GM23338 (cell line): ENCODE results near the gene DRD2. TPM values are rescaled to one million over a fixed set of nuclear protein-coding genes. Genes with fewer than 3 reads are reported as not detected.

Experiments
- ATAC-seq: fragments of 200-7000 bp; cut with Tn5 transposase; 3 replicates; pipeline ENCODE4 v1.9.1; 2020
- DNase-seq: peaks from one replicate; pipeline ENCODE4 v3.0.0-alpha.2; 2015; ENCODE audit warnings: low spot score
- H2AFZ ChIP-seq: fragments of 200-600 bp; sonication (generic); 2 replicates; pipeline ENCODE4 v1.8.0; 2016; ENCODE audit warnings: antibody characterized with exemption, mild to moderate bottlenecking, moderate library complexity
- H3F3A ChIP-seq: fragments of 200-600 bp; sonication (generic); replicated peaks from 2 replicates; pipeline ENCODE4 v1.8.0; 2017; ENCODE audit warnings: antibody characterized with exemption, mixed run types, low read depth
- H3K27ac ChIP-seq: fragments of 200-600 bp; sonication (generic); 2 replicates; pipeline ENCODE4 v1.6.1; 2016; ENCODE audit warnings: low read depth
- H3K27me3 ChIP-seq: fragments of 200-600 bp; sonication (generic); 2 replicates; pipeline ENCODE4 v1.8.0; 2016; ENCODE audit warnings: mild to moderate bottlenecking, mixed run types, moderate library complexity; ENCODE audit not compliant: insufficient read depth
- H3K36me3 ChIP-seq: fragments of 200-600 bp; sonication (generic); 2 replicates; pipeline ENCODE4 v1.8.0; 2016; ENCODE audit warnings: mild to moderate bottlenecking; ENCODE audit not compliant: insufficient read depth
- H3K4me1 ChIP-seq: fragments of 200-600 bp; sonication (generic); 2 replicates; pipeline ENCODE4 v1.8.0; 2016; ENCODE audit warnings: mild to moderate bottlenecking, moderate library complexity; ENCODE audit not compliant: insufficient read depth
- H3K4me2 ChIP-seq: fragments of 200-600 bp; sonication (generic); 2 replicates; pipeline ENCODE4 v1.7.1; 2017; ENCODE audit warnings: mixed run types
- H3K4me3 ChIP-seq: fragments of 200-600 bp; sonication (generic); 2 replicates; pipeline ENCODE4 v1.6.1; 2016; ENCODE audit warnings: mixed run types
- H3K79me2 ChIP-seq: fragments of 200-600 bp; sonication (generic); replicated peaks from 2 replicates; pipeline ENCODE4 v1.8.0; 2017; ENCODE audit warnings: mild to moderate bottlenecking; ENCODE audit not compliant: insufficient read depth
- H3K9me2 ChIP-seq: fragments of 200-600 bp; sonication (generic); 2 replicates; pipeline ENCODE4 v1.8.0; 2017; ENCODE audit not compliant: insufficient read depth
- H4K20me1 ChIP-seq: fragments of 200-600 bp; sonication (generic); replicated peaks from 2 replicates; pipeline ENCODE4 v1.8.0; 2017; ENCODE audit warnings: mild to moderate bottlenecking; ENCODE audit not compliant: insufficient read depth
- H3K27ac Mint-ChIP-seq: 2 replicates; pipeline ENCODE4 v1.8.0; 2020; ENCODE audit warnings: inconsistent platforms, mild to moderate bottlenecking, moderate library complexity, mixed read lengths
- H3K27me3 Mint-ChIP-seq: 3 replicates; pipeline ENCODE4 v1.8.0; 2022; ENCODE audit warnings: low read depth, mild to moderate bottlenecking, moderate library complexity, mixed read lengths, inconsistent platforms; ENCODE audit not compliant: insufficient read depth, poor library complexity
- H3K36me3 Mint-ChIP-seq: 3 replicates; pipeline ENCODE4 v1.8.0; 2021; ENCODE audit warnings: low read depth, mild to moderate bottlenecking, inconsistent platforms, moderate library complexity, mixed read lengths
- H3K4me1 Mint-ChIP-seq: 3 replicates; pipeline ENCODE4 v1.8.0; 2020; ENCODE audit warnings: mild to moderate bottlenecking, inconsistent platforms, mixed read lengths
- H3K4me3 Mint-ChIP-seq: 3 replicates; pipeline ENCODE4 v1.8.0; 2021; ENCODE audit warnings: moderate library complexity, mild to moderate bottlenecking, inconsistent platforms, mixed read lengths
- H3K9me3 Mint-ChIP-seq: 3 replicates; pipeline ENCODE4 v1.8.0; 2020; ENCODE audit warnings: moderate library complexity, mild to moderate bottlenecking, inconsistent platforms, mixed read lengths
- CREB1 ChIP-seq: fragments of 250-450 bp; sonication (Bioruptor Pico); IDR thresholded peaks from 2 replicates; pipeline ENCODE4 v1.5.0; 2020; ENCODE audit warnings: low read depth, mild to moderate bottlenecking, moderate library complexity
- EZH2 ChIP-seq: fragments of 200-600 bp; sonication (generic); IDR thresholded peaks from one replicate; pipeline ENCODE4 v1.8.0; 2017; ENCODE audit warnings: antibody characterized with exemption, mild to moderate bottlenecking, low read depth; ENCODE audit not compliant: unreplicated experiment
- EZH2phosphoT487 ChIP-seq: fragments of 200-600 bp; sonication (generic); IDR thresholded peaks from one replicate; pipeline ENCODE4 v1.8.1; 2018; ENCODE audit warnings: antibody characterized with exemption; ENCODE audit not compliant: unreplicated experiment
- JUNB ChIP-seq: IDR thresholded peaks from one replicate; pipeline ENCODE4 v1.6.1; 2016; ENCODE audit warnings: antibody characterized with exemption; ENCODE audit not compliant: unreplicated experiment
- POLR2AphosphoS5 ChIP-seq: IDR thresholded peaks from 2 replicates; pipeline ENCODE4 v1.6.1; 2016; ENCODE audit warnings: antibody characterized with exemption, low read depth
- STAT1 ChIP-seq: IDR thresholded peaks from one replicate; pipeline ENCODE4 v1.6.1; 2016; ENCODE audit warnings: antibody characterized with exemption; ENCODE audit not compliant: unreplicated experiment
- ZNF114 ChIP-seq: fragments of 250-450 bp; sonication (Bioruptor Pico); IDR thresholded peaks from 2 replicates; pipeline ENCODE4 v1.5.0; 2020; ENCODE audit warnings: mild to moderate bottlenecking, moderate library complexity
- ZNF331 ChIP-seq: fragments of 250-450 bp; sonication (Bioruptor Pico); IDR thresholded peaks from 2 replicates; pipeline ENCODE4 v1.5.0; 2020; ENCODE audit warnings: low read depth, mild to moderate bottlenecking, moderate library complexity
- polyA plus RNA-seq: library from polyadenylated mRNA; unstranded; fragments of >200 nt; fragmentation: Nextera tagmentation; extraction: Ambion mirVana; gene quantifications from 2 replicates; pipeline ENCODE4 v1.2.1, GENCODE V29; 2016
- total RNA-seq: library from RNA; depleted of rRNA; stranded (reverse); fragments of >200 nt; shearing (Covaris generic); gene quantifications from 2 replicates; pipeline ENCODE4 v1.2.3, GENCODE V29; 2014
- TF ChIP-seq, protein P1 (sequence below): IDR thresholded peaks from 2 replicates; pipeline ENCODE4 v1.6.1; 2016; ENCODE audit warnings: antibody characterized with exemption
- TF ChIP-seq, protein P2 (sequence below): fragments of 250-450 bp; sonication (Bioruptor Pico); IDR thresholded peaks from 2 replicates; pipeline ENCODE4 v1.5.0; 2020; ENCODE audit warnings: mild to moderate bottlenecking, moderate library complexity
- TF ChIP-seq, protein P3 (sequence below), 2 experiments: fragments of 200-600 bp in 1 of 2; sonication (generic) in 1 of 2; conservative IDR thresholded peaks; 2 replicates each; pipeline versions ENCODE4 v1.5.1 to v1.6.1; 2016 to 2017; ENCODE audit warnings: antibody characterized with exemption in 2 of 2, low read depth in 2 of 2, mild to moderate bottlenecking in 2 of 2, moderate library complexity in 1 of 2
- TF ChIP-seq, protein P4 (sequence below): IDR thresholded peaks from one replicate; pipeline ENCODE4 v1.6.1; 2018; ENCODE audit warnings: antibody characterized with exemption; ENCODE audit not compliant: unreplicated experiment

Gene DRD2
- total and polyA plus RNA-seq, 2 experiments from 2014 or later = 0.21 to 0.66 TPM

DNA sequence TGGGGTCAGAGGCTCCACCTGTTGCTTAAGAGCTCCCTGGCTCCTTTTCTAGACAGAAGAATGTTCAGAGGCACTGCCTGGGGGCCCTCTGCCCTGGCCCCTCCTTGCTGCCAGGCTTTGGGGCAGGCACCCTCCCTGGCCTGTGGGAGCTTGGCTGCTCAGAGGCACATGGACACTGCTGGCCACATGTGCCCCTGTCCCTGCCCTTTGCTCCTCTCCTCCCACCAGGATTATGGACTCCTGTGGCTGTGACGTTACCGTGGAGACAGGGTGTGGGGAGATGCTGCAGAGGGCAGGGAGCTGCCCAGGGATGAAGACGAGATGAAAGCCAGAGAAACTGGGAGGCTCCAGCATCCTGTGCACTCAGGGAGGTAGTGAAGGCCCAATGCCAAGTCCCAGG is 14.7 kb downstream of the DRD2 start:
- H3K9me2 ChIP-seq = no peaks in the 10 kb centered on the region
- no peak overlapping the region for H3K4me2 ChIP-seq
- no peaks in the 10 kb centered on the region for H3K36me3 Mint-ChIP-seq
- H3K27me3 ChIP-seq = no peaks in the 10 kb centered on the region
- H3K79me2 ChIP-seq = no peaks in the 10 kb centered on the region
- no peaks in the 10 kb centered on the region for H4K20me1 ChIP-seq
- no peaks in the 10 kb centered on the region for H3K9me3 Mint-ChIP-seq
- TF ChIP-seq JUNB = no peak
- no peak for TF ChIP-seq ZNF114 (CRISPR knock-in tag)
- TF ChIP-seq CREB1 = no peak
- TF ChIP-seq, protein P1, sequence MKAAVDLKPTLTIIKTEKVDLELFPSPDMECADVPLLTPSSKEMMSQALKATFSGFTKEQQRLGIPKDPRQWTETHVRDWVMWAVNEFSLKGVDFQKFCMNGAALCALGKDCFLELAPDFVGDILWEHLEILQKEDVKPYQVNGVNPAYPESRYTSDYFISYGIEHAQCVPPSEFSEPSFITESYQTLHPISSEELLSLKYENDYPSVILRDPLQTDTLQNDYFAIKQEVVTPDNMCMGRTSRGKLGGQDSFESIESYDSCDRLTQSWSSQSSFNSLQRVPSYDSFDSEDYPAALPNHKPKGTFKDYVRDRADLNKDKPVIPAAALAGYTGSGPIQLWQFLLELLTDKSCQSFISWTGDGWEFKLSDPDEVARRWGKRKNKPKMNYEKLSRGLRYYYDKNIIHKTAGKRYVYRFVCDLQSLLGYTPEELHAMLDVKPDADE = no peak
- no peak for TF ChIP-seq EZH2phosphoT487
- TF ChIP-seq EZH2 = no peak
- TF ChIP-seq, protein P2, sequence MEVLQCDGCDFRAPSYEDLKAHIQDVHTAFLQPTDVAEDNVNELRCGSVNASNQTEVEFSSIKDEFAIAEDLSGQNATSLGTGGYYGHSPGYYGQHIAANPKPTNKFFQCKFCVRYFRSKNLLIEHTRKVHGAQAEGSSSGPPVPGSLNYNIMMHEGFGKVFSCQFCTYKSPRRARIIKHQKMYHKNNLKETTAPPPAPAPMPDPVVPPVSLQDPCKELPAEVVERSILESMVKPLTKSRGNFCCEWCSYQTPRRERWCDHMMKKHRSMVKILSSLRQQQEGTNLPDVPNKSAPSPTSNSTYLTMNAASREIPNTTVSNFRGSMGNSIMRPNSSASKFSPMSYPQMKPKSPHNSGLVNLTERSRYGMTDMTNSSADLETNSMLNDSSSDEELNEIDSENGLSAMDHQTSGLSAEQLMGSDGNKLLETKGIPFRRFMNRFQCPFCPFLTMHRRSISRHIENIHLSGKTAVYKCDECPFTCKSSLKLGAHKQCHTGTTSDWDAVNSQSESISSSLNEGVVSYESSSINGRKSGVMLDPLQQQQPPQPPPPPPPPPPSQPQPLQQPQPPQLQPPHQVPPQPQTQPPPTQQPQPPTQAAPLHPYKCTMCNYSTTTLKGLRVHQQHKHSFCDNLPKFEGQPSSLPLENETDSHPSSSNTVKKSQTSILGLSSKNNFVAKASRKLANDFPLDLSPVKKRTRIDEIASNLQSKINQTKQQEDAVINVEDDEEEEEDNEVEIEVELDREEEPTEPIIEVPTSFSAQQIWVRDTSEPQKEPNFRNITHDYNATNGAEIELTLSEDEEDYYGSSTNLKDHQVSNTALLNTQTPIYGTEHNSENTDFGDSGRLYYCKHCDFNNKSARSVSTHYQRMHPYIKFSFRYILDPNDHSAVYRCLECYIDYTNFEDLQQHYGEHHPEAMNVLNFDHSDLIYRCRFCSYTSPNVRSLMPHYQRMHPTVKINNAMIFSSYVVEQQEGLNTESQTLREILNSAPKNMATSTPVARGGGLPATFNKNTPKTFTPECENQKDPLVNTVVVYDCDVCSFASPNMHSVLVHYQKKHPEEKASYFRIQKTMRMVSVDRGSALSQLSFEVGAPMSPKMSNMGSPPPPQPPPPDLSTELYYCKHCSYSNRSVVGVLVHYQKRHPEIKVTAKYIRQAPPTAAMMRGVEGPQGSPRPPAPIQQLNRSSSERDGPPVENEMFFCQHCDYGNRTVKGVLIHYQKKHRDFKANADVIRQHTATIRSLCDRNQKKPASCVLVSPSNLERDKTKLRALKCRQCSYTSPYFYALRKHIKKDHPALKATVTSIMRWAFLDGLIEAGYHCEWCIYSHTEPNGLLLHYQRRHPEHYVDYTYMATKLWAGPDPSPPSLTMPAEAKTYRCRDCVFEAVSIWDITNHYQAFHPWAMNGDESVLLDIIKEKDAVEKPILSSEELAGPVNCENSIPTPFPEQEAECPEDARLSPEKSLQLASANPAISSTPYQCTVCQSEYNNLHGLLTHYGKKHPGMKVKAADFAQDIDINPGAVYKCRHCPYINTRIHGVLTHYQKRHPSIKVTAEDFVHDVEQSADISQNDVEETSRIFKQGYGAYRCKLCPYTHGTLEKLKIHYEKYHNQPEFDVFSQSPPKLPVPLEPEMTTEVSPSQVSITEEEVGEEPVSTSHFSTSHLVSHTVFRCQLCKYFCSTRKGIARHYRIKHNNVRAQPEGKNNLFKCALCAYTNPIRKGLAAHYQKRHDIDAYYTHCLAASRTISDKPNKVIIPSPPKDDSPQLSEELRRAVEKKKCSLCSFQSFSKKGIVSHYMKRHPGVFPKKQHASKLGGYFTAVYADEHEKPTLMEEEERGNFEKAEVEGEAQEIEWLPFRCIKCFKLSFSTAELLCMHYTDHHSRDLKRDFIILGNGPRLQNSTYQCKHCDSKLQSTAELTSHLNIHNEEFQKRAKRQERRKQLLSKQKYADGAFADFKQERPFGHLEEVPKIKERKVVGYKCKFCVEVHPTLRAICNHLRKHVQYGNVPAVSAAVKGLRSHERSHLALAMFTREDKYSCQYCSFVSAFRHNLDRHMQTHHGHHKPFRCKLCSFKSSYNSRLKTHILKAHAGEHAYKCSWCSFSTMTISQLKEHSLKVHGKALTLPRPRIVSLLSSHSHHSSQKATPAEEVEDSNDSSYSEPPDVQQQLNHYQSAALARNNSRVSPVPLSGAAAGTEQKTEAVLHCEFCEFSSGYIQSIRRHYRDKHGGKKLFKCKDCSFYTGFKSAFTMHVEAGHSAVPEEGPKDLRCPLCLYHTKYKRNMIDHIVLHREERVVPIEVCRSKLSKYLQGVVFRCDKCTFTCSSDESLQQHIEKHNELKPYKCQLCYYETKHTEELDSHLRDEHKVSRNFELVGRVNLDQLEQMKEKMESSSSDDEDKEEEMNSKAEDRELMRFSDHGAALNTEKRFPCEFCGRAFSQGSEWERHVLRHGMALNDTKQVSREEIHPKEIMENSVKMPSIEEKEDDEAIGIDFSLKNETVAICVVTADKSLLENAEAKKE (CRISPR knock-in tag) = no peak
- TF ChIP-seq POLR2AphosphoS5 = no peak
- TF ChIP-seq, protein P3, sequence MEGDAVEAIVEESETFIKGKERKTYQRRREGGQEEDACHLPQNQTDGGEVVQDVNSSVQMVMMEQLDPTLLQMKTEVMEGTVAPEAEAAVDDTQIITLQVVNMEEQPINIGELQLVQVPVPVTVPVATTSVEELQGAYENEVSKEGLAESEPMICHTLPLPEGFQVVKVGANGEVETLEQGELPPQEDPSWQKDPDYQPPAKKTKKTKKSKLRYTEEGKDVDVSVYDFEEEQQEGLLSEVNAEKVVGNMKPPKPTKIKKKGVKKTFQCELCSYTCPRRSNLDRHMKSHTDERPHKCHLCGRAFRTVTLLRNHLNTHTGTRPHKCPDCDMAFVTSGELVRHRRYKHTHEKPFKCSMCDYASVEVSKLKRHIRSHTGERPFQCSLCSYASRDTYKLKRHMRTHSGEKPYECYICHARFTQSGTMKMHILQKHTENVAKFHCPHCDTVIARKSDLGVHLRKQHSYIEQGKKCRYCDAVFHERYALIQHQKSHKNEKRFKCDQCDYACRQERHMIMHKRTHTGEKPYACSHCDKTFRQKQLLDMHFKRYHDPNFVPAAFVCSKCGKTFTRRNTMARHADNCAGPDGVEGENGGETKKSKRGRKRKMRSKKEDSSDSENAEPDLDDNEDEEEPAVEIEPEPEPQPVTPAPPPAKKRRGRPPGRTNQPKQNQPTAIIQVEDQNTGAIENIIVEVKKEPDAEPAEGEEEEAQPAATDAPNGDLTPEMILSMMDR (conservative IDR thresholded peaks at IDR 0.05; ENCODE audit: low read depth in 2 of 2) = no peak
- TF ChIP-seq, protein P4, sequence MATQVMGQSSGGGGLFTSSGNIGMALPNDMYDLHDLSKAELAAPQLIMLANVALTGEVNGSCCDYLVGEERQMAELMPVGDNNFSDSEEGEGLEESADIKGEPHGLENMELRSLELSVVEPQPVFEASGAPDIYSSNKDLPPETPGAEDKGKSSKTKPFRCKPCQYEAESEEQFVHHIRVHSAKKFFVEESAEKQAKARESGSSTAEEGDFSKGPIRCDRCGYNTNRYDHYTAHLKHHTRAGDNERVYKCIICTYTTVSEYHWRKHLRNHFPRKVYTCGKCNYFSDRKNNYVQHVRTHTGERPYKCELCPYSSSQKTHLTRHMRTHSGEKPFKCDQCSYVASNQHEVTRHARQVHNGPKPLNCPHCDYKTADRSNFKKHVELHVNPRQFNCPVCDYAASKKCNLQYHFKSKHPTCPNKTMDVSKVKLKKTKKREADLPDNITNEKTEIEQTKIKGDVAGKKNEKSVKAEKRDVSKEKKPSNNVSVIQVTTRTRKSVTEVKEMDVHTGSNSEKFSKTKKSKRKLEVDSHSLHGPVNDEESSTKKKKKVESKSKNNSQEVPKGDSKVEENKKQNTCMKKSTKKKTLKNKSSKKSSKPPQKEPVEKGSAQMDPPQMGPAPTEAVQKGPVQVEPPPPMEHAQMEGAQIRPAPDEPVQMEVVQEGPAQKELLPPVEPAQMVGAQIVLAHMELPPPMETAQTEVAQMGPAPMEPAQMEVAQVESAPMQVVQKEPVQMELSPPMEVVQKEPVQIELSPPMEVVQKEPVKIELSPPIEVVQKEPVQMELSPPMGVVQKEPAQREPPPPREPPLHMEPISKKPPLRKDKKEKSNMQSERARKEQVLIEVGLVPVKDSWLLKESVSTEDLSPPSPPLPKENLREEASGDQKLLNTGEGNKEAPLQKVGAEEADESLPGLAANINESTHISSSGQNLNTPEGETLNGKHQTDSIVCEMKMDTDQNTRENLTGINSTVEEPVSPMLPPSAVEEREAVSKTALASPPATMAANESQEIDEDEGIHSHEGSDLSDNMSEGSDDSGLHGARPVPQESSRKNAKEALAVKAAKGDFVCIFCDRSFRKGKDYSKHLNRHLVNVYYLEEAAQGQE = no peak
- TF ChIP-seq STAT1 = no peak
- no peak for TF ChIP-seq ZNF331 (CRISPR knock-in tag)
- H2AFZ ChIP-seq = no peak overlapping the region
- no peak for DNase-seq
- H3K27me3 Mint-ChIP-seq = peaks cover 9% of the 10 kb centered on the region
- H3K27ac Mint-ChIP-seq = no peak overlapping the region
- no peaks in the 10 kb centered on the region for H3F3A ChIP-seq
- peaks cover 15% of the 10 kb centered on the region for H3K4me1 Mint-ChIP-seq
- no peak overlapping the region for H3K27ac ChIP-seq
- H3K4me3 ChIP-seq = no peak overlapping the region
- H3K4me3 Mint-ChIP-seq = no peak overlapping the region
- ATAC-seq = no peak
- H3K4me1 ChIP-seq = peaks cover 18% of the 10 kb centered on the region
- H3K36me3 ChIP-seq = no peaks in the 10 kb centered on the region
